AG08395 (cell line): ENCODE measurements around the gene DLG5.
A peak's percentile ranks its signal among the peaks of the same experiment; 100 is the strongest.

Experiments
- DNase-seq: peaks from one replicate; pipeline ENCODE4 v3.0.0; 2012; ENCODE audit warnings: mixed read lengths, low spot score

DLG5 gene

DNA sequence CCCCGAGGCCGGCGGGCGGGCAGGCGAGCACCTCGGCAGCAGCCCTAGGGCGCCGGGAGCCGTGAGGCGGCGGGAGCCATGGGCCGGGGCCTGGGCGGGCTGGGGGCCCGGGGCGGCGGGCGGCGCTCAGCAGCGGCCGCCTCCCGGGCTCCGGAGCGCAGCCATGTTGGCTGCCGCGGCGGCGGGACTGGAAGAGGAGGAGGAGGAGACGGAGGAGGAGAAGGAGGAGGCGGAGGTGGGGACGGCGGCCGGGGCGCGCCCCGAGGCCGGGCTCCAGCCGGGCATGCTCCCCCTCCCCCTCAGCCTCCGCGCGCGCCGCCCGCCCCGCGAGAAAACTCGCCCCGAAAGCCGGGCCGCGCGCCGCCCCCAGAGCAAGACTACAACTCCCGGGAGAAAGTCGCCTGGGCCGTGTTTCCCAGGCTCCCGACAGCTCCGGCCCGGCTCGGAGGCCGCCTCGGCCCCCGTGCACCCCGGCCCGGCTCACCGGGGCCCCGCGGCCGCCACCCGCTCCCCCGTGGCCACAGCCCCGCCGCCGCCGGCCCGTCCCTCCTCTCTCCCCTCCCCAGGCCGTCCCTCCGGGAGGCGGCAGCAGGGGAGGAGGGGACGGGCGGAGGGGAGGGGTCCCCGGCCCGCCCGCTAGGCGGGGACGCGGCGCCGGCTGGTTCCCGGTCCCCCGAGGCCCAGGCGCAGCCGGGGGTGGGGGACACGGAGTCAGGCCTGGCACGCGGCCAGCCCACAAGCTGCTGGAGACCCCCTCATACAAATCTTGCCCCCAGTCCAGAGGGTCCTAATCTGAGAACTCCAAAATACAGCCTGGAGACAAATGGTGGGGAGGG lies at the start of gene DLG5:
Gene DLG5, minus strand, starts transcription at position 190 of the 836 bp plus-strand sequence. CDS start 235 bp downstream, outside the sequence.
- DNase-seq: peak; percentile 81

- no peak for DNase-seq
Measured at GRCh38 chr10:77975086-77975666, 48.6 kb upstream of the DLG5 start.

GRCh38 chr10:77974396-77975074 lies 48.0 kb upstream of the DLG5 start:
- no peak for DNase-seq

DNA sequence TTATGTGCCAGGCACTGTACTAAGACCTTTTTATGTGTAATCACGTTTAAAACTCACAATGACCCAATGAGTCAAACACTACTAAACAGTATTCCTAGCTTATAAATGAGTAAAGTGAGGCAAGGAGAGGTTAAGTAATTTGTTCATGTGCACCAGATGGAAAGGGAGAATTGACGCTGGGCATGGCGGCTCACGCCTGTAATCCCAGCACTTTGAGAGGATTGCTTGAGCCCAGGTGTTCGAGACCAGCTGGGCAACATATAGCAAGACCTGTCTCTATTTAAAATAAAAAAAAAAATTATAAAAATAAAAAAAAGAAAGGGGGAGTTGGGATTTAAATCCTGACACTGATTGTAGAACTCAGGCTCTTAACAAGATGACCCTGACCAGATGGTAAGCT lies 46.7 kb upstream of the DLG5 start:
- DNase-seq: no peak

DNA sequence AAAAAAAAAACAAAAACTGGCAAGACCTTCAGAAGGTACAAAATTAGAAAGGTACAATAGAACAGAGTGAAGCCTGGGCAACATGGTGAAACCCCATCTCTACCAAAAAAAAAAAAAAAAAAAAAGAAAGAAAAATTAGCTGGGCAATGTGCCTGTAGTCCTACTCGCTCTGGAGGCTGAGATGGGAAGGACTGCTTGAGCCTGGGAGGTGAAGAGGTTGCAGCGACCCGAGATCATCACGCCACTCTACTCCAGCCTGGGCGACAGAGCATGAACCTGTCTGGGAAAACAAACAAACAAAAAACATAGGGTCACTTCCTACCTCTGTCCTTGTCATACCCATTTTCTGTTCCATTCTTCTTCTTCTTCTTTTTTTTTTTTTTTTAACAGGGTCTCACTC lies 45.6 kb upstream of the DLG5 start:
- DNase-seq: no peak

DNA sequence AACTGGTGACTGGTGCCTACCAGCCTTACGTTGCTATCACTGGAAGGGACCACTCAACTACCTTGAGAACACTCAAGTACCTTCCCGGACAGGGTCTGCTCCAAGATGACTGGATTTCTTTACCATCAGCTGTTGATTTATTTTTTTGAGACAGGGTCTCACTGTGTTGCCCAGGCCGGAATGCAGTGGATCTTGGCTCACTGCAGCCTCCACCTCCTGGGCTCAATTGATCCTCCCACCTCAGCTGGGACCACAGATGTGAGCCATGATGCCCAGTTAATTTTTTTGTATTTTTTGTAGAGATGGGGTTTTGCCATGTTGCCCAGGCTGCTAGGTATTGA lies 45.2 kb upstream of the DLG5 start:
- no peak for DNase-seq

- DNase-seq: peak; percentile 89
Measured at GRCh38 chr10:77970869-77971803, 44.6 kb upstream of the DLG5 start.

GRCh38 chr10:77969114-77969513 lies 42.6 kb upstream of the DLG5 start:
- DNase-seq: no peak

DNA sequence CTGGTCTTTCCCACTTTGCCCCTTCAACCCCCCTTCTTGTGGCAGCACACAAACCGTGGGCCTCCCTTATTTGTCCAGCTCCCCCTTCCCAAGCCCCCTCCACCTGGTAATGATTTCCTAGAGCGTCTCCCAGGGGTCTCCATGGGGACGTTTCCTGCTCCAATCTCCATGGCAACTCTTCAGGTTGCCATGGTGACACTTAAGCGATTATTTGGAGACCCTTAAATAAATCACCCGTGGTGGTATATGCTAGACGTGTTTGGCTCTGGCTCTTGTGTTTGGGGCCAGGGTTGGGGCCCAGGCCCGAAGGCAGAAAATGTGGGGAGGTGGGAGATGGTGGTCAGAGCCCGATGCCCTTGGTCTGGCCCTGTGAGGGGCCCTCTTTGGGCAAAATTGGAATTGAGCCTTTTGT lies 41.1 kb upstream of the DLG5 start:
- DNase-seq: no peak

DNA sequence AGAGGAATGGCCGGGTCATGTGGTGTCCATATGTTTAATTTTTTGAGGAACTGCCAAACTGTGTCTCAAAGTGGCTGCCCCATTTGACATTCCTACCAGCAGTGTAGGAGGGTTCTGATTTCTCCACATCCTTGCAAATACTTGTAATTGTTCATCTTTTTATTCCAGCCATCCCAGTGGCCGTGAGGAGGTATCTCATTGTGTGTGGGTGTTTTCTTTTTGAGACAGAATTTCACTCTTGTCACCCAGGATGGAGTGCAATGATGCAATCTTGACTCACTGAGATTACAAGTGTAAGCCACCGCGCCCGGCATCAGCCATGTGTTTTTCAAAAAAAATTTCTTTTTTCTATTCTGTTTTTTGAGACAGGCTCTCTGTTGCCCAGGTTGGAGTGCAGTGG lies 38.7 kb upstream of the DLG5 start:
- peak; percentile 67 for DNase-seq

- no peak for DNase-seq
Measured at GRCh38 chr10:77964811-77965210, 38.3 kb upstream of the DLG5 start.

- no peak for DNase-seq
Measured at GRCh38 chr10:77963901-77964300, 37.3 kb upstream of the DLG5 start.

GRCh38 chr10:77962350-77963146 lies 36.0 kb upstream of the DLG5 start:
- no peak for DNase-seq

GRCh38 chr10:77961668-77962067 lies 35.1 kb upstream of the DLG5 start:
- no peak for DNase-seq

DNA sequence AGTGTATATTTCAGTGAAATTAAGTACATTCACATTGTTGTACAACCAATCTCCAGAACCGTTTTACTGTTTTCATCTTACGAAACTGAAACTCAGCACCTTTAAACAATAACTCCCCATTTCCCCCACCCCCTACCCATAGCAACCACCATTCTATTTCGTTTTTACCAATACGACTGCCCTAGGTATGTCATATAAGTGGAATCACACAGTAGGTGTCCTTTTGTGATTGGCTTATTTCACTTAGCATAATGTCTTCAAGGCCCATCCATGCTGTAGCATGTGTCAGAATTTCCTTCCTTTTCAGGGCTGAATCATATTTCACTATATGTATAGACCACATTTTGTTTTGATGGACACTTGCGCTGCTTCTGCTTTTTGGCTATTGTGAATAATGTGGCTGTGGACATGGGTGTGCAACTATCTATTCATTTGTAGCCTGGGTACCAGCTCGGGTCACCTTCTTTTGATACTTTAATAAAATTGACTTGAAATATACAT lies 34.3 kb upstream of the DLG5 start:
- DNase-seq: no peak

GRCh38 chr10:77959887-77960455 lies 33.4 kb upstream of the DLG5 start:
- no peak for DNase-seq

- no peak for DNase-seq
Measured at GRCh38 chr10:77959384-77959783, 32.8 kb upstream of the DLG5 start.

DNA sequence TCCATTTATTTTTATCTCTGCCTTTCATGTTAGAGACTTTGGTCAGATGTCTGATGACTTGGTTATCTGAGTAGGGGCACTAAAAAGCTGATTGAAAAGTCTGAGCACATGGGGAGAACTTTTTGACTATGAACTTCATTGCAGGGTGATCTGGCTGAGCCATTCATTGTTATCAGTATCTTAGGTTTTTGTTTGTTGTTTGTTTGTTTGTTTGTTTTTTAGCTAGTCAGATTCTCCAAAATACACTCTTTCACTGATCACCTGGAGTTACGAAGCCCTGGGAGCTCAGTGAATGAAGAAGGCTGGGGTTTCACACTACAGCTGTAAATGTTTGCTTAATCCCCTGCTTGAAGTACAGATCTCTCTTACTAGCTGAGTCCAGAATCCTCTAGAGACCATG lies 28.6 kb upstream of the DLG5 start:
- DNase-seq: no peak

DNA sequence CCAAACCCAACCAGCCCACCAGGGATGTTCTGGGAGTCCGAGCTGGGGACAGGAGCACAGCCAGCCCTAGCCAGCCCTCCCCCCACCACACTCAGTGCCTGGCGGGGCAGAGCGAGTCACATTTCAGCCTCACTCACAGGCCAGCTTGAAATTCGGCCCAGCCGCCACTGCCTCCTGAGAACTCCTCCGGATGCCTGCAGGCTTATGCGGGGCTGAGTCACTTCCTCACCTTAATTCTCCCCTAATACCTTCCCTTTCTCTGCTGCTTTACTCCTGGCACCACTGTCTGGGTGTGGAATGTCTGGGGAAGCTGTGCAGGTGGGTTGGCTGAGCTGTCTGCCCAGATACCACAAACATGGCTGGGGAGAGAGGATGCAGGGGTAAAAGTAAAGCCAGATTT lies 22.6 kb upstream of the DLG5 start:
- DNase-seq: peak; percentile 55

GRCh38 chr10:77946084-77946483 lies 19.5 kb upstream of the DLG5 start:
- DNase-seq: no peak

DNA sequence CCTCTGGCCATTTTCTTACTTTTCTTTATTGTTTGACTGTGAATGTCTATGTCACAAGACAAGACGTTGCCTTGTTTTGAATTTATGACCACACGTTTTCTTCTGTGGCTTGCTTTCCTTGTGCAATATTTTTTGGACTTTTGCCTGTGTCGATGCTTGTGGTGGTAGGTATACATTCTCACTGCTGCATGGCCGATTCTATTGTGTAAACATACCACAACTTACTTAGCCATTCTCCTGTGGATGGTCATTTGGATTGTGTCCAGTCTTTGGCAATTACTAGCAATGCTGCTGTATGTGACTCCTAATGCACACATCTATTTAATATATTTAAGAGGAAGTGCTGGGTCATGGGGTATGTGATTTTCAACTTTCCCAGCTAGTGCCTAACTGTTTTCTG lies 18.0 kb upstream of the DLG5 start:
- peak; percentile 44 for DNase-seq
